Stimulated activated CD4-positive, alpha-beta T cell treated with anti-CD3 and anti-CD28 coated beads, TNF-alpha, amount 100 ng/mL, for 24 hours (primary cell): ENCODE measurements around the gene SYCP3.
"Not testable (repeated sequence)": the region's sequence is repeated elsewhere in the genome, so short reads cannot be mapped to it uniquely, and the experiment has no call there.

Experiments
- DNase-seq, 3 experiments: peaks; one replicate each; pipeline ENCODE4 v3.0.0-alpha.2; 2020; ENCODE audit warnings: low read depth in 3 of 3

Gene SYCP3

GRCh38 chr12:101713059-101713682 is 26.1 kb downstream of the SYCP3 start:
- no peak for DNase-seq

DNA sequence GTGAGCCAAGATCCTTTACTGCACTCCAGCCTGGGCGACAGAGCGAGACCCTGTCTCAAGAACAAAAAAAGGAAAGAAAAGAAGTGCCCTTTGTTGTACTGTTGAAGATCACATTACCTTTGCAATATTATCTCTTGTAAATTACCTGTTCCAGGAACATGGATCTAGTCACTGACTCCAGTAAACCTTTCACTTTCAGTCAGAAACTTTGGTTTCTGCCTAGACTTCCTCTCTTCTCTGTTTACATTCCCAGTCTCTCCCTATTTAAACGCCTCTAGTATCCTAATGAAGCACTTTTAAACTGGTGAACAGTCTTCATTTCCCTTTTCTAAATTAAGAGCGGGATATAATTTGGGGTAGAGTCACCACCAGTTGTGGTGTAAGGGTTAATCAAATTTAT is 29.0 kb downstream of the SYCP3 start:
- no peak for DNase-seq

DNA sequence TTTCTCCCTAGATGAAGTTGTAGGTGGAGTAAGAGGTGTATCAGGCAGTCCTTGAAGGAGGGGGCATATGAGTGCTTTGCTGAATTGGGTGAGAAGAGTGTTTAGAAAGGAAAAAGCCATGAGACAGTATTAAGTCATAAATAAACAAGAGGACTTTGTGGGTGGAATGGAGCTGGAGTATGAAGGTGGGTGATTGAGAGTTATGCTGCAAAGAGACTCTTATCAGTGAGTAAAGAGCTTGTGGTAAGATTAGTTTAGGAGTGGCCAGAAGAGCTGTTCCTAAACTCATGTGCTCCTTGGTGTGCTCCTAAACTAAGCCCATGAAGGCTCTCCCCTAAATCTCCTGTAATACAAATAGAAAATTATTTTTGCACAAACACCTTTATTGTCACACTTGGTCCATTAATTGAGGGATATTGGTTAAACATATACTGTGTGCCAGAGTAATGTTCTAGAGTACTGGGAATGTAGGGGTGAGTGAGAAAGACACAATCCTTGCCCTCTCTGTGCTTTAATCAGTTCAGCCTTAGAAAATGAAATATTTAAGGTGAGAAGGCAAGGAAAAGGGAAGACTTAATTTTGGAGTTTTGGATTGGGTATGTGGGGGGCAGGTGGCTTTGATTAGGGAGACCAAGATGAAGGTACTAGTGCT is 32.0 kb downstream of the SYCP3 start:
- DNase-seq: no peak

DNA sequence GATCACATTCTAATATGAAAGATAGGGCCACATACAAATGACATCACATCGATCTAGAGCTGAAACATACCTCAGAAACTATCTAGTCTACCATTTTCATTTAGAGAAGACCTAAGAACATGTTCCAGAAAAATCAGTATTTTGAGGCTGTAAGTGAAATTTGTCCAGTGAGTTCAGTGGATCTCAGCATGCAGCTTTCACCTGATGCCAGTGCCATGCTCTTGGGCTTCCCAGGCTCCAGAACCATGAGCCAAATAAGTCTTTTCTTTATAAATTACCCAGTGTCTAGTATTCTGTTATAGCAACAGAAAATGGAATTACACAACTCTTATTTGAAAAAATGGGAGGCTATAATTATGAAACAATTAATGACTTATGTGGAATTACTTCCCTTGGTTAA is 32.9 kb downstream of the SYCP3 start:
- no peak for DNase-seq

- no peak for DNase-seq
Measured at GRCh38 chr12:101703487-101703886, 35.8 kb downstream of the SYCP3 start.

GRCh38 chr12:101700299-101700820 is 38.9 kb downstream of the SYCP3 start:
- no peak for DNase-seq

- DNase-seq: no peak
Measured at GRCh38 chr12:101698800-101699347, 40.4 kb downstream of the SYCP3 start.

- peak in 1 of 3 experiments; percentile 22 for DNase-seq
Measured at GRCh38 chr12:101697930-101698799, 41.1 kb downstream of the SYCP3 start.

DNA sequence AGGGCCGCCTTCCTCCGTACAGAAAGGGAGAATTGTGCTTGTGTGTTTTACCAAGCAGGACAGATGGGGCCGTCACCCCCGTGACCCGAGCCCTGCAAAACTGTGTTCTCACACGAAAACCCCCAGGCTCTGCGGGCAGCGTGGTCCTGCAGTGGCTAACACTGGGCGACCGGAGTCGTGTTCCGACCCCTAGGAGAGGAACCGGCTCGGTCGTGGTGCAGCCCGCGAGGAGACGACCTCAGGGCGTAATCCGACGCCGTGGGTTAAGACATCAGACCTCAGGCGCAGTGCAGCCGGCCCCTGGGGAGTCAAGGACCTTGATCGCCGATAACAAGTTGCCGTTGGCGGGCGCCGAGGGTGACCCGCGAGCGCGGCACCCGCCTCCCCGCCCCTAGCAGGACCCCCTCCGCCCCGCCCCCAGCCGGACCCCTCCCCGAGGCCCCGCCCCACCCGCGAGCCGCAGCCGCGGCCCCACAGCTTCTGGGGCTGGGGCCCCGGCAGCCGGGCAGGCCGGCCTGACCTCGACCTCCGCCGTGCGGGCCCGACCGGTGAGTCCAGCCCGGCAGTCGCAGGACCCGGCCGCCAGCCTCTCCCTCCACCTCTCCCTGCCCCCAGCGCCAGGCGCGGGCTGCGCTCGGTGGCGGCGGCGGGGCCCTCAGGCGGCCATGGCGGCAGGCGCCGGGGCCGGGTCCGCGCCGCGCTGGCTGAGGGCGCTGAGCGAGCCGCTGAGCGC is 41.9 kb downstream of the SYCP3 start, which contains the start of gene CHPT1:
Gene CHPT1, plus strand, starts transcription at position 444 of the 733 bp plus-strand sequence. Its CDS starts 222 bp downstream, at position 666.
- peak; percentile 21 to 66 (median 41) for DNase-seq

DNA sequence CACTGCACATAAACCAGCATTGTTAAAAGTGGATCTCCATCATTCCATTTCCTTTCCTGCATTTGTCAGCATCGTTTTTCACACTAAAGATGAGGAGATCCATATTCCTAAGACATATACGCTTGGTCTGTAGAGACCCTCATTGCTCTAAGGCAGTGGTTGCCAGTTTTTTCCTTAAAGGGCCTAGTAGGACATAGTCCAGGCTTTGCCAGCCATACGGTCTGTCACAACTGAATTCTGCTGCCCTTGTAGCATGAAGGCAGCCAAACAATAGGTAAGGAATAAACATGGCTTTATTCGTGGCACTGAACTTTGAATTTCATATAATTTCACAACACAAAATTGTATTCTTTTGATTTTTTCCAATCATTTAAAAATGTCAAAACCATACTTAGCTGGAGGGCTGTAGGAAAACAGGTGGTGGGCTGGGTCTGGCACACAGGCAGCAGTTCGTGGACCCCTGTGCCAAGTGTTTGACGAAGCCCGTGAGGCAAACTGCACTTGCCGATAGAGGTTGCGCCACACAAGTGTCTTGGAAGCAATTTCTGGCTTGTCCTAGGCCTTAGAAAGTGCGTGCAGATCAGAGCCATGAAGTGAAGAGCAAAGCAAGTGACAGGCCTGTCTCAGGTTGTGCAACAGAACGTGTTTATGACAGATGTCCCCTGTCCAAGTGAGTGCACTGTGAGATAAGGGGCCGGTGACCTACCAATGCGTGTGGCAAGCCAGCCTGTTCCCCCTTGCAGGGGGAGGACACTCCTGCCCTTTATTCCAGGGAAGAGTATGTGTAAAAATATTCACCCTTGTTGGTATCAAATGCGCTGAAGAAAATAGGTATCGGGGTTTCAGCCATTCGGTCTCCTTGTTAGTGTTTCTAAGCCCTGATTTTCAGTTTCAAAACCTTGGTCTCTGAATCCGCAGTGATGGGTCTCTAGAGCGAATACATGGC is 42.7 kb downstream of the SYCP3 start:
- no peak for DNase-seq

DNA sequence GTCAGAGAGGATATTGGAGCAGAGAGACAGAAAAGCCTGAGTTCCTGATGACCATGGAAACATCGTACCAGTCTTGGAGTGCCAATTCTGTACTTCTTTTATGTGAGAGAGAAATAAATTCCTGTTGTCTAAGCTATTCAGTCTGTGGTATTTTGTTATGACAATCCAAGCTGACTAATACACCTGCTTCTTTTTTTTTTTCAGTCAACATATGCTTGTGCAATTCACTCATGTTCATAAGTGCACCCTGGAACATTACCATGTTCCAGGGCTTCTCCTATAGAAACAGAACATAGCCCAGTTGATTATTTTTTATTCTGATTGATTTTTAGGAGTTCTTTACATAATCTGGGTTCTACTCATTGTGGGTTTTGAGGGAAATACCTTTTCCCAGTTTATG is 43.6 kb downstream of the SYCP3 start:
- DNase-seq: no peak

GRCh38 chr12:101694986-101695385 is 44.3 kb downstream of the SYCP3 start:
- DNase-seq: no peak

DNA sequence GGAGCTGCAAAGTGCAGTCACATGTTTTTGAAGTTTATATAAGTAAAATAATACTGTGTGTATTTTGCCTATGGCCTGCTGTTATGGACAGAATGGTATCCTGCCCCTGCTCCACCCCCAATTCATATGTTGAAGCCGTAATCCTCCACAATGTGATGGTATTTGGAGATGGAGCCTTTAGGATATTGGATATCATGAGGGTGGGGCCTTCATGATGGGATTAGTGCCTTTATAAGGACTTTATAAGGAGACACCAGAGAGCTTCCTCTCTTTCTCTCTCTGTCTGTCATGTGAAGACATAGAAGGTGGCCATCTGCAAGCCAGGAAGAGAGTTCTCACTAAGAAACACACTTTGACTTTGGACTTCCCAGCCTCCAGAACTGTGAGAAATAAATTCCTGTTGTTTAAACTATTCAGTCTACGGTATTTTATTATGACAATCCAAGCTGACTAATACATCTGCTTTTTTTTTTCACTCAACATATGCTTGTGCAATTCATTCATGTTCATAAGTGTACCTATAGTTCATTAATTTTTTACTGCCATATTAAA is 44.9 kb downstream of the SYCP3 start:
- DNase-seq: no peak

- no peak for DNase-seq
Measured at GRCh38 chr12:101691503-101692096, 47.7 kb downstream of the SYCP3 start.

DNA sequence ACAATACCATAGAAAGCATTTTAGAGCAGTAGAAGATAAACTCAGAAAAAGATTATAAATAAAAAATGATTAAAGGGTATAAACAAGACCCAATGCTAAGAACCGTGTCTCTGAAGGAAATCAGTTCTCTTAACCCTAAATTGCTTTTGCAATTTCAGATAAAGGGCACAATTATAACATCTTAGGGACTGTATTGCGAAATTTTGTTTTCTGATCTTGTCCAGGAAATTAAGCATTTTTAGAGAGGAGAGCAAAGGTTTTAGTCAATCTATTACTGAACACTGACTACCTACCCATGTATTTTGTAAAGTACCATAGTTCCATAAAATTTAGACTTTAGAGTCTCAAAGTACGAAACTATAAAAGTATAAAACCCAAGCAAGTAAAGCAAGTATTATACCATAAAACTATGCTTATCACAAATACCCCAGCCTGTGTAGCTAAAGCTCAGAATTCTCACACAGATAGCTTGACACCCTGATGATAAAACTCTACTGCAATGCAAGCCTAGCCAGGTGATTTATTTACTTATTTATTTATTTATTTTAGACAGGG is 48.6 kb downstream of the SYCP3 start:
- DNase-seq: no peak

DNA sequence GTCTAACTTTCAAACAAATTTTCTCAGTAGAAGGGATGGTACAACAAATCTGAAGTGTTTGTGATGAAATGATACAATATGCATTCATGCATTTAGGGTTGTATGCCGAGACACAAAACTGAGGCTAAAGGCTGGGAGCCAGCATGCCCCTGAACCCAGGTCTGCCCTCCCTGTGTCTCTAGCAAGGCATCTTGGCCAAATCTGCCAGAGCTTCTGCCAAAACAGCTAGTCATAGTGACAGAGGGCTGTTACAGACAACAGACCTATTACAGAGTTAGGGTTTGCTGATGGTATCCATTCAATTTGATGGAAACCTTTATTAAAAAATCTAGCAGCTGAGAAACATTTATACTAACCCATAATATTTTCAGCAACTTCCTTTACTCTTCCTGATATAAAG is 53.1 kb downstream of the SYCP3 start:
- DNase-seq: no peak

DNA sequence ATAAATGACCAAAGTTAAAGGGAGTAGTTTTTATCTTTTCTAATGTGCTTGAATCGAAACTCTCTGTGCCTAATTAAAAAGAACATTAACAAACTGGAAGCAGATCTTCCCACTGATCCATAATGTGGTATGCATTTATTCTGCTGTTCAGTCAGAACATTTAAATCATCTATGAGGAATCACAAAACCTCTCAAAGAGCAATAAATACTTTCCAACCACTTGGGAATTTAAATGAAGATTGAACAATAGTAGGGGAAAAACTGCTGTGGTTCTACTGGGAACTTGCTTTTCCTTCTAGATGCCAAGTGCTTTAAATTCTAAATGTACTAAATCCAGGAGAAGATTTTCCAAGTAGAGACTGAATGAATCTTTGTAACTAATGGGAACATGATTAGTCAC is 54.2 kb downstream of the SYCP3 start:
- no peak for DNase-seq

GRCh38 chr12:101681627-101682026 is 57.6 kb downstream of the SYCP3 start:
- not testable (repeated sequence) for DNase-seq

DNA sequence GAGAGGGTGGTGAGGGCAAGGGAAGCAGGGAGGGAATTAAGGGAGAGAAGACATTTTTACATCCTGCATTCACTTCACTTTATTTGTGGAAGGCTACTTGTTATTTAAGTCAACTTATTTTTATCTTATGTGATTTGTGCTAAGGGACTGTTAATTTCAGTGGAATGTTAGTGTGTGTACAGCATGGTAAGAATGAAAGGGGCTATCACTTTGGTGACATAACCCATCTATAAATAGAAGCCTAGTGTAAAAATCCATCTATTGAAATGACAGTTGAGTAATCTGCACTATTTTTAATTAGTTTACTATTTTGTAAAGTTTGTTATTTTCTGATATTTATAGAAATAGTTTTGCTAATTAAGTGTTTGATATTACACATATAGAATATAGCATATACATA is 58.6 kb downstream of the SYCP3 start:
- DNase-seq: no peak
